B cell (primary cell): ENCODE results near the gene GLB1L3. TPM values are rescaled to one million over a fixed set of nuclear protein-coding genes. Genes with fewer than 3 reads are reported as not detected.
A peak's percentile ranks its signal among the peaks of the same experiment; 100 is the strongest.

Experiments
- ATAC-seq: fragments of 200-7000 bp; cut with Tn5 transposase; one replicate; pipeline ENCODE4 v1.10.0; 2021; ENCODE audit warnings: low read depth, mild to moderate bottlenecking, moderate number of reproducible peaks, moderate library complexity
- CTCF ChIA-PET: fragments of 350-600 bp; sonication (Branson Sonifier 250); formaldehyde crosslinking; loops from one replicate; lab custom pipeline; 2021; ENCODE audit warnings: antibody characterized with exemption, inconsistent platforms; lab: Charles Lee
- POLR2A ChIA-PET: fragments of 350-600 bp; sonication (Branson Sonifier 250); formaldehyde crosslinking; loops from one replicate; lab custom pipeline; 2021; ENCODE audit warnings: antibody characterized with exemption; lab: Charles Lee
- DNase-seq: peaks from one replicate; pipeline ENCODE4 v3.0.0; 2013
- H2AFZ ChIP-seq: 2 replicates; pipeline ENCODE4 v1.6.1; 2012; ENCODE audit warnings: mild to moderate bottlenecking, low read depth, low read length; ENCODE audit not compliant: insufficient read depth, poor library complexity, severe bottlenecking
- H3K27ac ChIP-seq, 2 donors: 1 replicate in 1 of 2; 2 replicates in 1 of 2; pipeline ENCODE4 v1.5.1; 2012 to 2013; ENCODE audit warnings: low read length in 2 of 2, mild to moderate bottlenecking in 2 of 2, moderate library complexity in 1 of 2
- H3K27me3 ChIP-seq, 4 experiments: fragments of 200-600 bp in 1 of 4; sonication (generic) in 1 of 4; replicated peaks in 1 of 4; 1 replicate in 2 of 4; 2 replicates in 2 of 4; pipeline versions ENCODE4 v1.6.1 to v1.7.0; 2013 to 2016; ENCODE audit warnings: low read length in 3 of 4, mild to moderate bottlenecking in 2 of 4, mixed read lengths in 1 of 4, moderate library complexity in 1 of 4; ENCODE audit not compliant: insufficient read depth in 4 of 4, control insufficient read depth in 3 of 4; ENCODE audit errors: control extremely low read depth in 1 of 4
- H3K36me3 ChIP-seq, 2 experiments: replicated peaks in 1 of 2; 1 replicate in 1 of 2; 2 replicates in 1 of 2; pipeline versions ENCODE4 v1.6.1 to v1.7.1; 2013; ENCODE audit warnings: low read length in 1 of 2; ENCODE audit not compliant: insufficient read depth in 2 of 2, control insufficient read depth in 1 of 2; ENCODE audit errors: control extremely low read depth in 1 of 2, extremely low read depth in 1 of 2
- H3K4me1 ChIP-seq, 2 donors: fragments of 200-600 bp in 1 of 2; sonication (generic) in 1 of 2; 1 replicate in 1 of 2; 2 replicates in 1 of 2; pipeline versions ENCODE4 v1.5.1 to v1.6.1; 2013 to 2017; ENCODE audit warnings: low read length in 2 of 2; ENCODE audit not compliant: control insufficient read depth in 2 of 2, insufficient read depth in 2 of 2
- H3K4me2 ChIP-seq: replicated peaks from 2 replicates; pipeline ENCODE3; 2012; ENCODE audit warnings: mild to moderate bottlenecking, low read depth, low read length; ENCODE audit not compliant: poor library complexity, severe bottlenecking
- H3K4me3 ChIP-seq, 5 experiments: fragments of 200-600 bp in 1 of 5; sonication (generic) in 1 of 5; 1 replicate in 3 of 5; 2 replicates in 2 of 5; pipeline versions ENCODE4 v1.5.1 to v1.7.0; 2011 to 2016; ENCODE audit warnings: low read length in 4 of 5, mild to moderate bottlenecking in 4 of 5, low read depth in 2 of 5, control low read depth in 1 of 5, moderate library complexity in 1 of 5; ENCODE audit not compliant: insufficient read depth in 1 of 5; ENCODE audit errors: control extremely low read depth in 1 of 5, extremely low read depth in 1 of 5
- H3K79me2 ChIP-seq: fragments of 200-600 bp; sonication (generic); one replicate; pipeline ENCODE4 v1.6.0; 2016; ENCODE audit warnings: low read length; ENCODE audit not compliant: control insufficient read depth, insufficient read depth
- H3K9ac ChIP-seq: fragments of 200-600 bp; sonication (generic); 2 replicates; pipeline ENCODE4 v1.6.1; 2017; ENCODE audit warnings: mild to moderate bottlenecking, low read length, moderate library complexity
- H3K9me3 ChIP-seq, 3 donors: one replicate each; pipeline versions ENCODE4 v1.6.1 to v1.7.1; 2013; ENCODE audit warnings: low read length in 2 of 3; ENCODE audit not compliant: control insufficient read depth in 2 of 3, insufficient read depth in 1 of 3; ENCODE audit errors: control extremely low read depth in 1 of 3
- H4K20me1 ChIP-seq: 2 replicates; pipeline ENCODE4 v1.6.0; 2012; ENCODE audit warnings: mild to moderate bottlenecking, low read length; ENCODE audit not compliant: insufficient read depth, control insufficient read depth, poor library complexity, severe bottlenecking
- H3K27ac Mint-ChIP-seq: one replicate; pipeline ENCODE4 v1.8.0; 2021; ENCODE audit warnings: mixed read lengths
- H3K27me3 Mint-ChIP-seq: one replicate; pipeline ENCODE4 v1.8.0; 2021; ENCODE audit warnings: mixed read lengths
- H3K4me1 Mint-ChIP-seq: one replicate; pipeline ENCODE4 v1.8.0; 2021; ENCODE audit warnings: mixed read lengths
- H3K4me3 Mint-ChIP-seq: one replicate; pipeline ENCODE4 v1.8.0; 2021; ENCODE audit warnings: mixed read lengths
- H3K9me3 Mint-ChIP-seq: one replicate; pipeline ENCODE4 v1.8.0; 2022; ENCODE audit warnings: mixed read lengths; ENCODE audit not compliant: insufficient read depth
- CTCF ChIP-seq: fragments of 200-600 bp; IDR thresholded peaks from one replicate; pipeline ENCODE4 v1.8.0; 2022; ENCODE audit warnings: antibody characterized with exemption, mild to moderate bottlenecking
- EZH2 ChIP-seq: IDR thresholded peaks from 2 replicates; pipeline ENCODE4 v1.6.1; 2012; ENCODE audit warnings: borderline replicate concordance, low read depth, mild to moderate bottlenecking, moderate library complexity, low read length; ENCODE audit not compliant: insufficient read depth, poor library complexity, severe bottlenecking
- WGBS: methylation state at CpG from one replicate; pipeline ENCODE4 v1.1.5; 2013; ENCODE audit warnings: missing lambda C conversion rate; ENCODE audit not compliant: insufficient coverage; 5-methylcytosine and 5-hydroxymethylcytosine counted together
- intact Hi-C: fragments of 100-400 bp; cut with micrococcal nuclease; formaldehyde crosslinking; loops from one replicate; pipeline ENCODE4 v1.10.0; 2022
- polyA plus RNA-seq: library from polyadenylated mRNA; depleted of rRNA; stranded (reverse); fragments of >200 nt; gene quantifications from 2 replicates; pipeline ENCODE4 v1.2.3, GENCODE V29; 2012
- total RNA-seq, 2 donors: library from RNA; stranded (reverse); fragments of 120-200 nt in 1 of 2; gene quantifications; 1 replicate in 1 of 2; 2 replicates in 1 of 2; pipeline versions ENCODE4 v1.2.3 to v1.2.4, GENCODE V29; 2013 to 2022

The GLB1L3 gene
- total and polyA plus RNA-seq, 2 donors (not counting 1 experiment from before 2014, with no cell fraction given): not detected

DNA sequence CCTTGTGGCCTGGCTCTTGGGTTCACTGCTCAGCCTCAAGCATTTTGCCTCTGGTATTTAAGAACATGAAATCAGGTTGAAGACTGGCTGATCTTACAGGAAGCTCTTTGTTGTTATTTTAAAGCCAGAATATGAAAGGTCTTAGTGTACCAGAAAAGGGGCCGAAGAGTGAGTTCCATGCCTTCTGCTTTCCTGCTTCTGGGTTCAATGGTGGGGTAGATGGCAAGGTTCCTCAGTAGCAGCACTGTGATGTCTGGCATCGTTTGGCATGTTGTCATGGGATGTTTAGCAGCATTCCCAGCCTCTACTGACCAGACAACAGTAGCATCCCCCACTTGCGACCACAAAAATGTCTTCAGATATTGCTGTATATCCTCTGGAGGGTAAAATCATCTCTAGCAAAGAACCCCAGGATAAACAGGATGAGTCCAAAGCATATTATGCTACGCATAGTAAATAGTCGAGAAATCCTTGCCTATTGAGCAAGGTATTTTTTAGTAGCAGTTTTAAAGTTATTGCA lies 49.3 kb upstream of the GLB1L3 start:
- TF ChIP-seq EZH2 (no peak), CTCF (no peak)
- H3K9ac ChIP-seq: no peak overlapping the region
- H3K27me3 Mint-ChIP-seq: peaks cover 27% of the 10 kb centered on the region
- H3K4me3 ChIP-seq: no peak overlapping the region
- peaks cover 69% of the 10 kb centered on the region for H3K4me1 Mint-ChIP-seq
- ChIA-PET POLR2A (interaction anchor here (0.5 kb wide), 1 partner anchor 27 kb away, joined by 3 read pairs; no protein-coding TSS in a partner anchor), CTCF (interaction anchor here (0.7 to 5.3 kb wide), 2 partner anchors 14 to 17 kb away, joined by 3 to 32 read pairs; no protein-coding TSS in a partner anchor)
- intact Hi-C loops: no loop called here
- no peak overlapping the region for H3K27ac ChIP-seq
- H3K27me3 ChIP-seq: peaks cover 0 to 44% (median 29%) of the 10 kb centered on the region in 4 experiments
- H3K4me2 ChIP-seq: no peak overlapping the region
- no peak for ATAC-seq
- peaks cover 66% of the 10 kb centered on the region for H4K20me1 ChIP-seq
- H3K4me3 Mint-ChIP-seq: no peak overlapping the region
- H2AFZ ChIP-seq: no peak overlapping the region
- H3K79me2 ChIP-seq: peaks cover 57% of the 10 kb centered on the region
- DNase-seq: no peak
- no peaks in the 10 kb centered on the region for H3K9me3 ChIP-seq
- no peaks in the 10 kb centered on the region for H3K36me3 ChIP-seq
- WGBS: 69% methylated on average over 4 of the region's 5 CpGs
- no peaks in the 10 kb centered on the region for H3K9me3 Mint-ChIP-seq
- H3K4me1 ChIP-seq: peaks cover 62 to 72% of the 10 kb centered on the region in 2 donors
- no peak overlapping the region for H3K27ac Mint-ChIP-seq

DNA sequence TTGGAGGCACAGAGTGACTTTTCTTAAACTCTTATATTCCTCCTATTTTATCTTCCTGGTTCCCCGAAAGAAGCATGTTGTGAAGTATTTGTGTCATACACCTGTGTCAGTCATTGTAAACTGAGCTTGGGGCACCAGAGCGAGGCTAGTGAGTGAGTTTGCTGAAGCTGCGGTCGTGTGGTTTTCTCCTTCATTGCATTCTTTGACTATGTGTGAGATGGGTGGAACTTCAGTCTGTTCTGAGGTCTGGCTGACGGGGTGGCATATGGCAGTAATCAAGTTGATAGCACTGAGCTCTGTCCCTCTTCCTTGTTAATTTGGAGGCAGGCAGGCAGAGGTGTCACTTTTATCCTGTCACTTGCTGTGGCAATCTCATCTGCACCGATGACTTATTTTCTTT lies 47.6 kb upstream of the GLB1L3 start:
- peak overlapping the region; percentile 46 for H3K27ac Mint-ChIP-seq
- Histone ChIP-seq H3K36me3 (no peaks in the 10 kb centered on the region), H3K4me2 (peak overlapping the region; percentile 45), H4K20me1 (peaks cover 83% of the 10 kb centered on the region), H3K9me3 (no peaks in the 10 kb centered on the region), H3K27me3 (peaks cover 0 to 47% (median 32%) of the 10 kb centered on the region in 4 experiments), H2AFZ (no peak overlapping the region), H3K4me1 (peaks cover 62 to 71% of the 10 kb centered on the region in 2 donors), H3K4me3 (peak overlapping the region in 1 of 5 experiments; percentile 21), H3K79me2 (peaks cover 46% of the 10 kb centered on the region), H3K27ac (no peak overlapping the region), H3K9ac (no peak overlapping the region)
- CTCF ChIA-PET: interaction anchor here (0.7 to 2.8 kb wide), 8 partner anchors 12 to 45 kb away, joined by 3 to 27 read pairs (median 4); partner anchors contain the start of genes ACAD8 and THYN1
- no peaks in the 10 kb centered on the region for H3K9me3 Mint-ChIP-seq
- peaks cover 27% of the 10 kb centered on the region for H3K27me3 Mint-ChIP-seq
- WGBS: 4% methylated on average over 4 of the region's 6 CpGs
- peak overlapping the region; percentile 46 for H3K4me3 Mint-ChIP-seq
- POLR2A ChIA-PET: no interaction called here
- peaks cover 68% of the 10 kb centered on the region for H3K4me1 Mint-ChIP-seq
- intact Hi-C loops: loop anchor here (1.0 kb wide), 2 partner anchors 16 to 25 kb away; partner anchors contain the start of genes ACAD8 and THYN1
- peak; percentile 52 for ATAC-seq
- TF ChIP-seq CTCF (no peak), EZH2 (no peak)
- peak; percentile 90 for DNase-seq
